Stimulated activated CD8-positive, alpha-beta memory T cell treated with anti-CD3 and anti-CD28 coated beads, Interleukin-15, amount 100 ng/mL, for 1 hour (primary cell): ENCODE data around the gene PDZRN3.

Experiments
- DNase-seq: peaks from one replicate; pipeline ENCODE4 v3.0.0-alpha.2; 2020; ENCODE audit warnings: low read depth

PDZRN3 gene

DNA sequence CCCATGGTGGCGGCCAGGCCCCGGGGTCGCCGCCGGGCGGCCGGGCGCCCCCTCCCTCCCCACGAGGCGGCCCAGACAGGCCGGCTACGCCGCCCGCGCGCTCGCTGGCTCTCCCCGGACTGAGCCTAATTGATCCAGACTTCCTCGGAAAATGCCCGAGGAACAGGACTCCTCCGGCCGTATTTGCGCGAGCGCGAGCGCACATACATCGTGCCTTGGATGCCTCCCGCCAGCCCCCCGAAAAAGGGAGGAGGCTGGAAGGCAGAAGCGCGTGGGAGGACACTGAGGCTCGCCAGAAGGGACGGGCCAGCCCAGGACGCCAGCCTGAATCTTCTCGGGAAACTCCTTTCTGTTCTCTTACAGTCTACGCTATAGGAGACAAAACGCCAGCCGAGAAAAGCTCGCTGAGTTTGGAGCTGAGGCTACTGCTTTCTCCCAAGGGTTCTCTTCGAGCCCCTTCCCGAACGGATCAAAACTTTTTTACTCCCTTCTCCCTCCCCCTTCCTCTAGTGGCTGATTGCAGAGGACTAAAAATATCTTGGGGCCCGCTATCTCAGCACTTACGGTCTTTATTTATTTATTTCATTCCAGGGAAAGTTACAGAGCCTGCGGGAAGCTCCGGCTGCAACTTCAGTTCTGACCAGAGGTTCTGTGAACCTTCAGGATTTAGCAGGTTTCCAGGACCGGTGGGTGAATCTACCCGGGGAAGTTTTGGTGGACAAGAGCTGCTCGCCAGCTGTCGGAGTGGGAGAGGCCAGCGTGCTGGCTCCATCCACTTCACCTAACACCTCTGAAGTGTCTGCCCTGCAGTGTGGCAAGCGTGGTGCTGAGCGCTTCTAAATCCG lies at the start of gene PDZRN3:
Gene PDZRN3 (minus strand): TSS at position 121 of the 845 bp plus-strand sequence.
- DNase-seq: no peak

DNA sequence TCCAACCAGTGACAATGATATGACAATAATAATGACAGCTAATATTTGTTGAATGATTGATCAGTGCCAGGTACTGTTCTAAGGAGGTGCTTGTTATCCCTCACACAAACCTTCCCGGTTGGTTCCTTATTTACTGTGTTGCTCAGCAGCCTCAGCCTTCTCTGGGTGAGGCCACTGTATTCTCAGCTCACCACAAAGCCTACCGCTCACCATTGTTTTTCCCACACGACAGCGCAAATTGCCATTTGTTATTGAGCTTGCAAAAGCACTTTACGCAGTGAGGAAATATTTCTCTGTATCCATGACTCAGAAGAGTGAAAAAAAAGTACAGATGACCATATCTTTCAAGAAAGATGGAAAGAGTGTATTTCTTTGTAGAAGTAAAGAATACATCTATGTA lies 49.5 kb upstream of the PDZRN3 start:
- no peak for DNase-seq

DNA sequence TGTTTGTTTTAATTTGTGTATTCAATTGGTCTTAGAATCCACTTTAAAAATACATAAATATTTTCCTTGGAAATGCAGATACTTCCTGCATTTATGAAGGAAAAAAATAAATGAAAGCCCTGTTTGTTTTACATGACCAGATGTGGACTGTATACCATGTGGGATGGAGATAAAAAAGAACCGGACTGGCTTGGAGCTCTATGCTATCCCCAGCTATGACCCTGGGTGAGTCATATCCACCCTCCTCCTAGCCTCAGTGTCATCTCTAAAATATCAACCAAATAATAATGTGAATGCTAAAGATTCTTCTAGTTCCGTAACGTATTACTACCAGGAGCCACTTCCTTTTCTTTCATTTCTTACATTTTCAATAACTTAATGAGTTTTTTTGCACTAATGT lies 44.5 kb upstream of the PDZRN3 start:
- no peak for DNase-seq

DNA sequence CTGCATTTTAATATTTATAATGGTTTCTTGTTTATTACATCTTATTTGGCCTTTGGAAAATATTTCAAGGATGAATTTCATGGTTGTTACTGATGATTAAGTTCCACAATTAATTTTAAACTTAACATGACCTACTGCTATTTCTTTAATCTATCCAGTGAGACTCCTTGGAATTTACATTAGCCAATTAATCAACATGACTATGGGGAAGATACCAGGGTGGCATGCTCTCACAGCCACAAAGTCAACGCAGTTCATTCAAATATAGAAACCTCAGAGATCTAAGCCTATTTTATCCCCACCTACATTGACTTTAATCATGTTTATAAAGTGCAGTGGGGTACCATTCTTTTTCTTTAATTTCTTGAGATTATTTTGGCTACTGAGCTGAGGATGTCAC lies 43.6 kb upstream of the PDZRN3 start:
- no peak for DNase-seq

DNA sequence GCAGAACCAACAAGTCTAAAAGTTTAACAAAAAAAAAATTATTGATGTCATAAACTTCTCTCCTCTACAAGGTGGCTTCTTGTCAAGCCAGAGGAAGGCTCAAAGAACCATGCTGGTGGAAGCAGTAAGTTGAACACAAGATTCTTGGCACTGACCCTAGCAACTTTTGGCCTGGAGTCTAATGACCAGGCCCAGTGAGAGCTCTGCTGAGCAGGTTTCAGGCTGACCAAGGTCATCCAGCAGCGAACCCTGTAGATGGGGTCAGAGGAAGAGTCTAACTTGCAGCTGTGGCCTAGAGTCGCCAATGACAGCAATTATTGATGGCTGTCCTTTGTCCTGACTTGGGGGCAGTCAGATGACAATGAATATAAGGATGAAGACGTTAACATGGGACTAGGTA lies 43.1 kb upstream of the PDZRN3 start:
- no peak for DNase-seq

DNA sequence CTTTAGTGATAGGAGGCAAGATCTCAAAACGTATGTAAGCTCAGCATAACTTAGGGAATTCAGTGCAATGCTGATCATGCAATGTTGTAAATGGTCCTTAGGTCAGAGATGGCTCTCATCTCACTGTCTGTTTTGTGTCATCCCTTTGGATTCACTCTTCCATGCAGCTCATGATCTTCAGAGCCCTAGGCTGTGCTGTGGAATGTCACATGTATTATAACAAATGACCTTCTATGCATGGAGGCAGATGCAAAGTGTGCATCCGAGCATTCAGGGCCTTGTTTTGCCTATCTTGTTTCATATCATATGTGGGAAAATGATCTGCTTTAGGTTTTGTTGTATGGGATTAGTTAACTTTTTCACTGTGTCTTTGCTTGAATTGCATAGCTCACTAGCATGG lies 40.5 kb upstream of the PDZRN3 start:
- no peak for DNase-seq

DNA sequence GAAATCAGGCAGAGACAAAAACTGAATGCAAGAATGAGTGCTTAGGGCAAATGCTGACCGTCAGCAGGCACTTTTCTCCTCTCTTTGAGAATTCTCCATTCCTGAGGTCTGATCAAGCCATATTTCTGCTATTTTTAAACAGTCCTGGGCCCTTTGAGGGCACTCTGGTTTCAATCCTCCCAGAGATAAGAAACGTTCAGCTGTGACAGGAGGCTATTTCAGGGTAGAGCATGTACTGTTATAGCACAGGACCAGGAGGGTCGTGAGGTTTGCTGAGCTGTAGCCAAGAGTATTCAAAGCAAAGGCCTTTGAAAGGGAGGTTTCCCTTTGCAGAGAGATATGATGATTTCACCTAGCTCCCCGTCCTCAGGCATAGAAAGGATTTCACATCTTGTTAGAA lies 39.6 kb upstream of the PDZRN3 start:
- no peak for DNase-seq

DNA sequence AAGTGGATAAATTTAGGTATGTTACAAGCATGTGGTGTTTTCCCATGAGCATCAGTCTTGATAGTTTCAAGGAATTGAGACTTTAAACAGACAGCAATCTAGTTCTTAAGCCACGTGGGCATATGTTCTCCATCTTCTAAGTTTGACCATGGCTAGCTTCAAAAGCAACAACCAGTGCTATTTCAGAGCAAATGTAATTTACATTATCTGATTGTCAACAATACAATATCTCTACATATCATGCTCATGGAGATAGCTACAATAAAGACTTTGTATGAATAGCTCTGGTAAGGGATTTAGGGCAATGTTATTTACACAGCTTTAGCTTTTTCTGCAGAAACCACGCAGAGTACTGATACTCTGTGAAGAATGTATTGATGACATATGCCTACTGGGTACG lies 38.8 kb upstream of the PDZRN3 start:
- DNase-seq: no peak

DNA sequence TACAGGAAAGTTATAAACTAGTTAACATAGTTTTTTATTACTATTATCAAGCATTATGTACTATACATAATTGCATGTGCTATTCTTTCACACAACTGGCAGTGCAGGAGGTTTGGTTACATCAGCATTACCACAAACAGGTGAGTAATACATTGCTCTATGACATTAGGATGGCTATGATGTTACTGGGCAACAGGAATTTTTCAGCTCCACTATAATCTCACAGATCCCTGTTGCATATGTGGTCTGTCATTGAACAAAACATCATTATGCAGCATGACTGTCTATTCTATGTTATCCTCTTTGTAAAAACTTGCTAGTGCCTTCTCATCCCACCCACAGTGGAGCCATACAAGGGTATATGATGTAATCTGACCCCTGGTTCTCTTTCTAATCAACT lies 36.5 kb upstream of the PDZRN3 start:
- DNase-seq: no peak

DNA sequence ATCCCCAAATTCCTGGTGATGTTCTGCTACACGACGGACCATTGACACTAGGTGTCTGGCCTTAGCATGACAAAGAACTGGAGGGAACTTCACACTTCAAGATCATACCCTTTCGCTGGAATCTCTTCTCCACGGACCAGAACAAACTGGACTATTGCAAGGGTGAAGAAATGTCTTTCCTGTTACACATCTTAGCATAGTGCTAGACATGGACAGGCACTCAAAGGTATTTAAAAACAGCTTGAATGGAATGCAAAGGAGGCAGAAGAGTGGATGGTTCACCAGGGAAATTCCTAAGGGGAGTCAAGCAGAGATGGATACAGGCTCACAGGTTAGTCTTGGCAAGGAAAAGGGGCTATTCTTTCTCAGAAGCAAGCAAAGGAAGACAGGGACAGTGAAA lies 33.5 kb upstream of the PDZRN3 start:
- no peak for DNase-seq

DNA sequence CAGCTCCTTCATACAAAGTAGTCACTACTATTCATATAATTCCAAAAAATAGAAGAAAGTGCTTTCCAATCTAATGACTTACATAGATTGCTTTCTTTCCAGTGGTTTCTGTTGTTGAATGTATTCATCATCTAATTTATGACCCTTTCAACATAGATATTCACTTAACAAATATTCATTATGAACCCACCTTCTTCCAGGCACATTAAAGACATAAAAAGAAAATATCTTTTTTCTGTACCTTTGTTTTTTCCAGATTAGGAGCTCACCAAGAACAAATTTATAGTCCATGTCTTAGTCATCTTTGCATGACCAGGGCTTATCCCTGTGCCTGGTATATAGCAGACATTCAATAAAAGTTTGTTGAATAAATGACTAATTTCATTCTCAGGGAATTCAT lies 32.4 kb upstream of the PDZRN3 start:
- DNase-seq: no peak

DNA sequence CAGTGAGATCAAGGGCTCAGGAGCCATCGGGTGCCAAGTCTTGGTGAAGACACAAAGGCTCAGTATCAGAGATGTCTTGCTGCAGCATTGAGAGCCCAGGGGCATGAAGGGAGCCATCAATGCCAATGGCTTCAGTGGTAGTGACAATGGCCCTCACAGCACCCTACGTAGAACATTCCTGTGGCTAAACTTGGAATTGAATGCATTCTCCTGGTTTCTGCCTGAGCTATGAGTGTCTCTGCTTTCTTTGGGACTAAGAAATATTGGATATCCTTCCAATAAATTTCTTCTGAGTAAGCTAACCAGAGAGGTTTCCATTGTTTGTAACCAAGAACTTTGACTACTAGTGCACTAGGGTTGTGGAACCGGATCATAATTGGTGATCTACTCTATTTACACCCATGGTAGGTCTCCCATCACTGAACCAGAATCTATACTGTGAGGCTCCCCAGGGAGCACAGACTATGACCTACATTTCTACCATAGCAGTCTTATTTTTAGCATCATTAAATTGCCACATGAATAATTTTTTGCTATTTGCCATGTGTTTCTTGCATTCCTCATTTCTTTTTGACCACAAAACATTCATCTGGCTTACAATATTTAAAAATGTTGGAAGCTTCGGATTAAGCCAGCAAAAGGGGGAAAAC lies 31.6 kb upstream of the PDZRN3 start:
- DNase-seq: no peak

DNA sequence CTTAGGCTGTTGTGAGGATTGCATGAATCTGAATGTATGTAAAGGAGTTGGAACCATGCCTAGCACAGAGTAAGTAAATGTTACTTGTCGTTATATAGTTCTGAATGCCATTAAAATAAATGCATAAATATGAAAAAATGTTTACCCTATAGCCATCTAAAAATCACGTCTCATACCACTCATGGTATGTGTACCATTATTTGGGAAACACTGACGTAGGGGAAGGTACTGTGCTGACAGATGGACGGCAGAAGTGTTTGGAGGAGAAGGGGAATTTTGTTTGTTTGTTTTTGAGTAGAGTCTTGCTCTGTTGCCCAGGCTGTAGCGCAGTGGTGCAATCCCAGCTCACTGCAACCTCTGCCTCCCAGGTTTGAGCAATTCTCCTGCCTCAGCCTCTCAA lies 30.5 kb upstream of the PDZRN3 start:
- no peak for DNase-seq

DNA sequence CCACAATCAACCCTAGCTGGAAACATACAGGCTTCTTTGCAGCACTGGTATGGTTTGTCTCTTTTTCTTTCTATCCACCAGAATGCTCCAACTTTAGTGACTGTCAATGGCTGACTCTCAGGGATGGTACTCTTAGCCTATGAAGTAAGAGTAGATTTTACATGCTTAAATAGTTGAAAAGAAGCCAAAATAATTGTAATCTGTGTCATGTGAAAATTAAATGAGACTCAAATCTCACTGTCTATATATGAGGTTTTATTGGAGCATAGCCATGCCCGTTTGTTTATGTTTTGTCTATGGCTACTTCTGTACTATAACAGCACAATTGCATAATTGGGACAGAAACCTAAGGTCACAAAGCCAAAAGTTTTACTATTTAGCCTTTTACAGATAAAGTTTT lies 29.1 kb upstream of the PDZRN3 start:
- DNase-seq: no peak

DNA sequence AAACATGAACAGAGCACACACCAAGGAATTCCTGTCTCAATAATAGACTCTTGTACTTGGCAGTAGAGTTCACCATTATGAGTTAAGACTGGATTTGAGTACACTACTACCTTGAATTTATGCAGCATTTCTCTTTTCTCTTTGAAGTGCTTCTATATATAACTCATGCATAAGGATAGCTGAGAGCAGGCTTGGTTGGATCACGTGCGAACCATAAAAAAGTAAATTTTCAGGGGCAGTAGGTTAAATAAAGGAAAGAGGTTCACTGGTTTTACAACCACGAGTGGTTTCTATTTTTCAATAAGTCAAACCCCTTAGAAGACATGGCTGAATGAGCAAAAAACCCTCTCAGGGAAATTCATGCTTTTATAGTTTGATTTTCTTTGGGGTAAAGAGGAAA lies 28.6 kb upstream of the PDZRN3 start:
- DNase-seq: no peak

DNA sequence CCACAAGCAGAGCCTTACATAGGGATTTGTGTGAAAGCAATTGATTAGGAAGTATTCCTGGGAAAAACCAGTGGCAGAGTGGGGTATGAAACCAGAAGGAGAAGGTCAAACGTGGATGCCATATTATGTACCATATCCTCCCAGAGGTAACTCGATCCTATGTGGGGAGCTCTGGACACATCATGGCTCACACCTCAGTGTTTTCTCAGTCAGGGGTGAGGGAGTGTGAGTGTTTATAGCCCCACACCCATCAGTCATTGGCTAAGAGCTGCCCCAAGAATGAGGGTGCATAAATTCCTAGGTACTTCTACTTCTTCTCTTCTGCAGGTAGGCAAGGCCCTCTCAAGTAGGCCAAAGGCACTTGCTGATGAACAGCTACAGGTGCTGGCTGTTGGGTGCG lies 28.2 kb upstream of the PDZRN3 start:
- DNase-seq: no peak

DNA sequence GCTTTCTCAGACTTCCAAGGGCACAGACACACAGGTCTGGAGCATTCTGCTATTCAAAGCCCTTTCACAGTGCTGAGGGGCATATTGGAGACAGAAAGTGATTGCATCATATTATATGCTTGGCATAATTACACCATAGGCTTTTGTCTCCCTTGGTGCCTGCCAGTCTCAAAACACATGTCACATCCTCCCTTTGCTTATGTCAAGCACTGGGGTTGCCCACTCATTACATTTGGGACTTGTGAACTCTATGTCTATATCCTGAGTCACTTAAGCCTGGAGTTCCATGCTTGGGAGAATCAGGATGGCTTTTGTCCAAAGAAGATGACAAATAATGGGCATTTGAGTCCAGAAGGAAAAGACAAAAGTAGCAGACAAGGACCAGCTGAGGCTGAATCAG lies 12.3 kb upstream of the PDZRN3 start:
- DNase-seq: no peak

DNA sequence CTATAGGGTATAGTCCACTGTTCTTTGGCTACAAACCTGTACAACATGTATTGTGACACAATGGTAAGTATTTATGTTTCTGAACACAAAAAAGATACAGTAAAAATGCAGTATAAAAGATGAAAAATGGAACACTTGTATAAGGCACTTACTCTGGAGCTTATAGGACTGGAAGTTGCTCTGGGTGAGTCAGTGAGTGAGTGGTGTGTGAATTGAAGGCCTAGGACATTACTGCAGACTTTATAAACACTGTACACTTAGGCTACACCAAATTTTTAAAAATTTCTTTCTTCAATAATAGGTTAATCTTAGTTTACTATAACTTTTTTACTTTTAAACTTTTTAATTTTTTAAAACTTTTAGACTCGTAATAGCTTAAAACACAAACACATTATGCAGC lies 10.5 kb upstream of the PDZRN3 start:
- DNase-seq: no peak

DNA sequence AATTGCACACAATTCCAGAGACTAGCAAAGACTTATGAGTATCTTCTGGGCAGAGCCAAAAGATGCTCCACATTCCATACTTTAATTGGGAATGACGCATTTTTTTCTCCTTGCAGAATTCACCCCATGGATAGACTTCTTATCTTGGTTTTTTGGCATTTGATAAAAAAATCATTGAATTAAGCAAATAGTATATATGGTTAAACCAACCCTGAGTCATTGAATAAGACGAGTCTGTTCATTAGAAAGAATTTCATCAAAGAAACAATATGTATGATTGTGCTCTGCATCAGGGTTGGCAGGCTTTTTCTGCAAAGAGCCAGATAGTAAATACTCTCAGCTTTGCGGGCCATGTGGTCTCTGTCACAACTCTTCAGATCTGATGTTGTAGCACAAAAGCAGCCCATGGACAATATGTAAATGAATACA lies 9.2 kb upstream of the PDZRN3 start:
- DNase-seq: no peak

DNA sequence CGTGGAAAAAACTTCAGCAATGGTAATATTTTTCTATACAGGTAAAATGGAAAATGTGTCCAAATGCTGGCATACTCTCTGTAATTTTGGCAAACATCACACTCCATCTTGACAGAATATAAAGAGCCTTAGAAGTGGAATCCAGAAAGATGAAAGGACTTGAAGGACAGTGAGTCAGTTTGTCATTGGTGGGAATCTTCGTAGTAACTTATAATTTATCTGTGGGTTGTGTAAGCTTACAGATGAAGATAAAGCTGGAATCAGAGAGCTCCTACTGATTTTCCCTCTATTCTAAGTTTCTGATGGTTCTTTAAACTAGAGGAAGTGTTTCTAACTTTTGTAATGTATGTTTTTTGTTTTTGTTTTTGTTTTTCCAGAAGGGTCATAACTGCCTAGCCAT lies 8.7 kb upstream of the PDZRN3 start:
- DNase-seq: no peak

DNA sequence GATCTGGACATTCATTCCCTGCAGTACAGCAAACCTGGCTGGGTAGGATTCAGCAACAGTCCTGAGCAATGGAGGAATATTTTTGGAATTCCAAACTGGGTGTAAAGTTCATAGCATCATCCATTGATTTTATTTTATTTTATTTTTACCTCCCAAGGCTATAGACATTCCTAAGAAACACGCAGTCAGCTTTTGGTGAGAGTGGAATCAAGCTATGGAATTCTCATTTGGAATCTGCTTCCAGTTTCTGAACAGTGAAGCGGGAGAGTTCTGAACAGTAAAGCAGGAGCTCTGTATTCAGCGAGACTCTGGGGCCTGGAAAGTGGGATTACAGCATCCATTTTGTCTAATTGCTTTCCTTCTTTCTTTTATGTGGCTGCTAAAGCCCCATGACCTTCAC lies 1.4 kb upstream of the PDZRN3 start:
- no peak for DNase-seq

DNA sequence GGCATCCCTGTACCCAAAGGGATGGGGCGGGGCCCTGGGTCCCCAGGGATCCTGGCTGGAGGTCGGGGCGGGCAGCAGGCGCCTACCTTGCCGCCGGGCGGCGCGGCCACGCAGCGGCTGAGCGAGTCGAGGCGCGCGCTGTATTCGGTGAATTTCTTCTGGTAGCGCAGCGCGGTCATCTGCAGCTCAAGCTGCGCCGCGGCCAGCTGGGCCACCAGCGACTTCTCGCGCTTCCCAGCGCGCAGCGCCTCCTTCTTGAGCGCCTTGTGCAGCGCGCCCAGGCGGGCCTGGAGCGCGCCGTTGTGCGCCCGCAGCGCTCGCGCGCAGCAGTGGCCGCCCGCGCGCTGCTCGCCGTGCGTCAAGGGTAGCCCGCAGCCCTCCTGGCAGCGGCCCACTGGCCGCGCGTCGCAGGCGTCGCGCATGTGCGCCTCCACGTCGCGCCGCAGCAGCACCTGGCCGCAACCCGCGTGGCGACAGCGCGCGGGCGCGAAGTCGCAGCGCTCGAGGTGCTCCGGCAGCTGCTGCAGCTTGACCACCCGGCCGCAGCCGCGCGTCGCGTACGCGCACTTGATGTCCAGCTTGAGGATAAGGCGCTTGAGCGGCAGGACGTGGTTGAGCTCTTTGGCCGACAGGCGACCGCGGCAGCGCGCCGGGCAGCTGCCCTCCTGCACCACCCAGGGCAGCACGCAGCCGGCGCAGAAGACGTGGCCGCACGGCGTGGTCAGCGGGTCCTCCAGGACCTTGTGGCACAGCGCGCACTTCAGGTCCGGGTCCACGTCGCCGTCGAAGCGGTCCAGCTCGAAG lies 522 bp downstream of the PDZRN3 start:
- DNase-seq: no peak

DNA sequence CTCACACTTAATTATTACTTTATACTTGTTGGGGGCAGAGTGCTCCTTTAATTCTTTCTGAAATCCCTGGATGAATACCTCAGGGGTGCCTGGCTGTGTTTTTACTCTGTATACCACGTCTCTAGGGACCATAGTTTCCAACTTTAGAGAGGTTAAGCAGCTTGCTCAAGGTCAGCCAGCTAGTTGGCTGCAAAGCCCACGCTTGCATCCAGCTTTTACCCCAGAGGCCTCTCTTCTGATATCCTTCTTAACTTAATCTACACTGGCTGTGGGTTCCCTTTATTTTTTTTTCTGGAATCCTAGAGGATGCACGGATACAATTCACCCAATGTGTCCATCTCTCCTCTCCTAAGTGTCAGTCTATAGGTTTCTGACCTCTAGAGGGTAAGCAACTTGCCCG lies 1.4 kb downstream of the PDZRN3 start:
- no peak for DNase-seq
